GM21576 (cell line): ENCODE results near the gene AGAP3.
A peak's percentile ranks its signal among the peaks of the same experiment; 100 is the strongest.

Source experiments
- ATAC-seq: cut with Tn5 transposase; IDR thresholded peaks from one replicate; pipeline ENCODE4 v1.9.1; 2021; ENCODE audit warnings: mild to moderate bottlenecking, moderate library complexity; ENCODE audit not compliant: unreplicated experiment

The AGAP3 gene

GRCh38 chr7:151087245-151088018 is 1.2 kb downstream of the AGAP3 start:
- ATAC-seq: peak; percentile 25

GRCh38 chr7:151088019-151088855 is 2.0 kb downstream of the AGAP3 start:
- ATAC-seq: no peak

GRCh38 chr7:151088856-151089699 is 2.8 kb downstream of the AGAP3 start:
- no peak for ATAC-seq

DNA sequence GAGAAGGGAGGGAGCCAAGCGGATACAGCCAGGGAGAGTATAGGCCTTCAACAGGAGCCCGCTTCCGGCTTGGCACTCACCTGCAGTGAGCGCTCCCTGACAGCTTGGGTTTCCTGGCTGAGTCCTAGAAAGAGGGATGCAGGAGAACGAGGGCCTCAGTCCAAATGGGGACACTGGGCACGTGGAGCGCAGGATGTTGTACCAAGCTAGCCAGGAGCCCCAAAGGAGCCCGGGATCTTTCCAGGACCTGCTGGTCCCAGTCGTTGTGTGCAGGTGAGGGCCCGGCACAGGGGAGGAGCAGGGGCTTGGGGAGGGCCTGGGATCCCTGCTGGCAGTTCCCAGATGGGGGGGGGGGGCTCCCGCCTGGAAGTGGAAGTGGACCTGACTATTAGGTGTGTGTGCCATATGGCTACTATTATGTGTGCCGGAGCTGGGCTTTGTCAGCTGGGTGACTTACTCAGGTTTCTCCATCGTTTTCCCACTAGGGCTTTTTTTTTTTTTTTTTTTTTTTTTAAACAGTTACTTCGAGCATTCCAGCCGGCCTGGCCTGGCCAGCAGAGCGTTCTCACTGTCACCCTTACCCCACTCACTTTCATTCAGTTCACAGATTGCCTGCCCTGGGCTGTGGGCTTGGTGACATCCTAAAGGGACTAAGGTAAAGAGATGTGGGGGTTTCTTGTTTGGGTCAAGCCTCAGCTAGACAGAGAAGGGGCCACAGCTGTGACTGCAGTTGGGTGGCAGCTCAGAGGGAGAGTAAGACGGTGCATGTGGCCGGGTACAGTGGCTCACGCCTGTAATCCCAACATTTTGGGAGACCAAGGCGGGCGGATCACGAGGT is 3.8 kb downstream of the AGAP3 start:
- ATAC-seq: no peak

DNA sequence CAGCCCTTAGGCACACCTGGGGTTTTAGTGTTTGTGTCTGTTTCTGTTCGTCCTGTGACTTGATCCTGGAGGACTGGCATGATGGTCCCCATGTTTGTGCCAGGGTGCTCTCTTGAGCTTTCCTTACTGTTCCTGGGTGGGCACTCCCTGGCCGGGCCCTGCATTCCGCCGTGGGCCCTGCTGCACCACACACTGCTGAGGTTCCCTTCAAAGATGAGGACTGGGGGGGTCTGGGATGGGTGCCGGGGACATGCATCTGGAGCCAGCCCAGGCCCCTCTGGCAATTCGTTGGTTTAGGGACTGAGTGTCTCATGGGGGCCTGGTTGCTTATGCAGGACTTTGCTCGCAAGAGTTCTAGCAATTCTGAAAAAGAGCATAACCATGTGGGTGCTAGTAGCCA is 4.7 kb downstream of the AGAP3 start:
- no peak for ATAC-seq

DNA sequence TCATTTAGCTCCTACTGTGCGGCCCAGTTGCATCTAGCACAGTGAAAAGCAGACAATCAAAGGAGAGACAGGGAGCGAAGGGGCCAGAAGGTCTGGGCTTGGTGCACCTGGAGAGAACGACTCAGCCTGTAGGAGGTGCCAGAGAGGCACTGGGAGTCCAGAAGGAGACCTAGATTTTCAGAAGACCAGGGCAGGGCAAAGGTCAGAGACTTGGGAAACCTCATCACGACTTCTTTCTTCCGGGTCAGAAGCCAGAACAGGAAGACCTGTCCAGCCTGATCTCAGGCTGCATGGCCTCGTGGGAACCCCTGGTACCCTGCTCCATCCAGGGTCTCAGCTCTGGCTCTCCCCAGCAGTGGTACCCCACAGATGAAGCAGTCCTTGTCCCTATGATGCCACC is 5.2 kb downstream of the AGAP3 start:
- no peak for ATAC-seq

DNA sequence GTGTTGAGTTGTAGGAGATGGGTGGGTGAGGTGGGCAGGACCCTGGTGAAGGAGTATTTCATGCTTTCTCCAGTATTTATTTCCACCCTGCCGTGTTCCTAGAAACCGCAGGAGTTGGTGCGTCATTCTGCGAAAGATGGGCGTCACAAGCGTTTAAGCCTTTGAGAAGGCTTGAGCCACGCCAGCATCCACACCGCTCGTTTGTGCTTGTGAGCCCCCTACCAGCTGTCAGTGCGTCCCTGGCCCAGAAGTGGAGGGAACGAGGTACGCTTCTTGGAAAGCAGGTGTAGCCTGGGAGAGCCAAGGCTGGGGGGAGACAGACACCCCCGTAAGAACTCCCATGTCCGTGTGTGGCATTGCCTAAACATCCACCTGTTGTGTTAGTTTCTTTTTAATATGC is 5.7 kb downstream of the AGAP3 start:
- ATAC-seq: no peak

GRCh38 chr7:151093748-151094147 is 7.5 kb downstream of the AGAP3 start:
- ATAC-seq: no peak

DNA sequence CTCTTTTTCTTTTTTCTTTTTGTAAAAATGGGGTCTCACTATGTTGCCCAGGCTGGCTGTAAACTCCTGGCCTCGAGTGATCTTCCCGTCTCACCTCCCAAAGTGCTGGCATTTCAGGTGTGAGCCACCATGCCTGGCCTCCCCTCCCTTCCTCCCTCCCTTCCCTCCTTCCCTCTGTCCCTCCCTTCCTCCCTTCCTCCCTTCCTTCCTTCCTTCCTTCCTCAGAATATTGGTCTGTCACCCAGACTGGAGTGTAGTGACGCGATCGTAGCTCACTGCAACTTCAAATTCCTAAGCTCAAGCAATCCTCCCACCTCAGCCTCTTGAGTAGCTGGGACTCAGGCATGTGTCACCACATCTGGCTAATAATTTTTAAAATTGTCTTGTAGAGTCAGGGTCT is 8.4 kb downstream of the AGAP3 start:
- no peak for ATAC-seq

DNA sequence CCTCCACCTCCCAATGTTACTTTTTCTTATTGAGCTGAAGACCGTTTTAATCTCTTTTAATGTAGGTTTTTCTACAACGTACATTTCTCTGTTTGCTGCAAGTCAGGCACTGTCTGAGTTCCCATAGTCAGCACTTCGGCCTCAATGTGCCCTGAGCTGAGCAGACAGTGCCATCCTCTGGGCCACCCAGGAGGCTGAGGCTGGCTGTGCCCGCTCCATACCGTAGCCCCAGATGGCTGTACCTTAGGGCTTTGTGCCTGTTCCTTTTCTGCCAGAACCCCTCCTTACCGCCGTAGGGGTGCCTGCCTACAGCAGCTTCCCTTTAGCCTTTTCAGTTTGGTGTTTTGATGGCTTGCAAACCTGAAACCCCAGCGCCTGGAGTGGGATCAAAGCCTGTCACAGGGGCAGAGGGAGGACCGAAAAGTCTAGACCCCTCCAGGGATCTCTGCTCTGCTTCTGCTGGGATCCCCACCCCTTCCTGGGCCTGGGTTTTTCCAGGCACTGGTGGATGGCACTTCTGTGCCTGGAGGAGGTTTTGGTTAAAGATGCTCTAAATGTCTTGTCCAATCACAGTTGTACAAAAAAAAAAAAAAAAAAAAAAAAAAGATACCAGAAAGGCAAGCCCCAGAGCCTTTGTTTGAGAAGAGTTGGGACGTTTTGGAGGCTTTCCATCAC is 9.0 kb downstream of the AGAP3 start:
- no peak for ATAC-seq

DNA sequence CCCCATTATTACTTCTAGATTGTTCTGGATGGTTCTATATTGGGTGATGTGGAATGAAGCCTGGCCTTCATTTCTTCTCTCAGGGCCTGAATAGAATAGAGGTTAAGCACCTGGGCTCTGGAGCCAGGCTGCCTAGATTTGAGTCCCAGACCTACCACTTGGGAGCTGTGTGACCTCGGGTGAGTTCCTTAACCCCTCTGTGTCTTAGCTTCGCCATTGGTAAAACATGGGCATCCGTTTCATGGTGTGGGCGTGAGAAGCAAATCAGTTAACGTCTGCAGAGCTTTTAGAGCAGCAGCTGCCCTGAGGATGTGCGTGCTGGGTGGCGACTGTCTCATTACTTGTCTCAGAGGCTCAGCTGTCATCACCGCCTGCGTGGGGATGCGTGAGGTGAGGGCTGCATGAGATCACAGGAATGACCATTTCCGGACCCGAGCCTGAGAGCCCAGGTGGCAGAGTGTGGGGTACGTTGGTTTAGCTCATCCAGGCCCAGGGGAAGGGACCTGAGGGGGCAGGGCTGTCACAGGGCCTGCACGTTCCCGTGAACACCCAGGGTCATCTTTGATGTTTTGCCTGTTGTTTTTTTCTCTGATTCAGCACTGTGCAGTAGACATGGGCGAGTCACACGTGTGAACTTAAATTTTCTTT is 9.7 kb downstream of the AGAP3 start:
- no peak for ATAC-seq

- ATAC-seq: no peak
These were observed 13.4 kb downstream of the AGAP3 start for GRCh38 chr7:151099486-151100211.

DNA sequence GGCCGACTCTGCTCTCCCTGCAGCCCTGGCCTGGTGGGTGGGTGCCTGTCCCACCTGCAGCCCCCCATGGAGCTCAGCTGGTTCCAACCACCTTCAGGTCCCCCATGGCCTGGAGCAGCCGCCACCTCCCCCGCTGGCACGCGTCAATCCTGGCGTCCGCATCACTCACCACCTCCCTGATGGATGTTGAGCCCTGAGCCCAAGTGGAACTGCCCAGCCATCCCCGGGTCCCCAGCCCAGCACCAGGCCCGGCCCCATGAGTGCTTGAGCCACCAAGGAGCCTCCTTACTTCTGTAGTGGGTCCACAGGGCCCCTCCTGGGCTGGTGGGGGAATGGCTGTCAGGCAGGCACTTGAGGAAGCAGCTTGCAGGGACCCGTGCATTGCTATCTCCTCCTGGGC is 14.6 kb downstream of the AGAP3 start:
- ATAC-seq: no peak

GRCh38 chr7:151101621-151102396 is 15.5 kb downstream of the AGAP3 start:
- no peak for ATAC-seq

GRCh38 chr7:151102991-151103390 is 16.7 kb downstream of the AGAP3 start:
- ATAC-seq: no peak

- ATAC-seq: no peak
These were observed 17.7 kb downstream of the AGAP3 start for GRCh38 chr7:151103973-151104372.

- no peak for ATAC-seq
These were observed 18.3 kb downstream of the AGAP3 start for GRCh38 chr7:151104411-151105235.
